ACC112 (cell line): ENCODE data around the gene CSK.

Source experiments
- H2AFZ ChIP-seq: fragments of 200-600 bp; sonication (generic); one replicate; pipeline ENCODE4 v1.6.0; 2017; ENCODE audit warnings: antibody characterized with exemption, low read length; ENCODE audit not compliant: unreplicated experiment
- H3K27ac ChIP-seq: fragments of 200-600 bp; sonication (generic); 2 replicates; pipeline ENCODE4 v1.5.1; 2014; ENCODE audit warnings: low read depth, mild to moderate bottlenecking, antibody characterized with exemption, low read length, moderate library complexity
- H3K27me3 ChIP-seq: fragments of 200-600 bp; sonication (generic); 2 replicates; pipeline ENCODE4 v1.6.1; 2014; ENCODE audit warnings: mild to moderate bottlenecking, antibody characterized with exemption, low read length, moderate library complexity, mixed read lengths; ENCODE audit not compliant: insufficient read depth
- H3K36me3 ChIP-seq: fragments of 200-600 bp; sonication (generic); 2 replicates; pipeline ENCODE4 v1.6.1; 2016; ENCODE audit warnings: mild to moderate bottlenecking, antibody characterized with exemption, low read length, moderate library complexity, mixed read lengths; ENCODE audit not compliant: insufficient read depth
- H3K4me1 ChIP-seq: fragments of 200-600 bp; sonication (generic); one replicate; pipeline ENCODE4 v1.6.1; 2016; ENCODE audit warnings: low read length, mixed read lengths; ENCODE audit not compliant: insufficient read depth, unreplicated experiment, control insufficient read depth
- H3K4me3 ChIP-seq: fragments of 200-600 bp; sonication (generic); 2 replicates; pipeline ENCODE4 v1.5.1; 2014; ENCODE audit warnings: mild to moderate bottlenecking, low read depth, low read length
- H3K79me2 ChIP-seq: fragments of 200-600 bp; sonication (generic); one replicate; pipeline ENCODE4 v1.6.0; 2016; ENCODE audit warnings: low read length; ENCODE audit not compliant: control insufficient read depth, unreplicated experiment, insufficient read depth

Gene CSK

GRCh38 chr15:74829486-74829885, 47.6 kb downstream of the CSK start:
- peaks cover 6% of the 10 kb centered on the region for H3K4me1 ChIP-seq
- peaks cover 44% of the 10 kb centered on the region for H3K27me3 ChIP-seq
- no peak overlapping the region for H3K27ac ChIP-seq
- no peak overlapping the region for H3K4me3 ChIP-seq
- H3K79me2 ChIP-seq = no peaks in the 10 kb centered on the region
- no peak overlapping the region for H2AFZ ChIP-seq
- H3K36me3 ChIP-seq = no peaks in the 10 kb centered on the region

DNA sequence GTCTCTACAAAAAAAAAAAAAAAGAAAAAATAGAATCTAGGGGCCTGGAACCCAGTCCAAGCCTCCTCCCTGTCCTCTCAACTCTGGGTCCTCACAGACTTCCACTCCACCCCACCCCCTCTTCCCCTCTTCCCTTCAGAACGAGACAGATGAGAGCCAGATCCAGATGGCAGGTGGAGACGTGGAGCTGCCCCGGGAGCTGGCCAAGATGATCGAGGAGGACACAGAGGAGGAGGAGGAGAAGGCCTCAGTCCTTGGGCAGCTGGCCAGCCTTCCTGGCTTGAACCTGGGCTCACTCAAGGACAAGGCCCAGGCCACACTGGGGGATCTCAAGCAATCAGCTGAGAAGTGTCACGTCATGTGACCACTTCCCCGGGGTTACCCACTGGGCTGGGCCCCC, 48.1 kb downstream of the CSK start:
- Histone ChIP-seq H3K79me2 (no peaks in the 10 kb centered on the region), H3K4me3 (no peak overlapping the region), H3K27me3 (peaks cover 40% of the 10 kb centered on the region), H3K27ac (no peak overlapping the region), H3K4me1 (peaks cover 6% of the 10 kb centered on the region), H2AFZ (no peak overlapping the region), H3K36me3 (no peaks in the 10 kb centered on the region)

DNA sequence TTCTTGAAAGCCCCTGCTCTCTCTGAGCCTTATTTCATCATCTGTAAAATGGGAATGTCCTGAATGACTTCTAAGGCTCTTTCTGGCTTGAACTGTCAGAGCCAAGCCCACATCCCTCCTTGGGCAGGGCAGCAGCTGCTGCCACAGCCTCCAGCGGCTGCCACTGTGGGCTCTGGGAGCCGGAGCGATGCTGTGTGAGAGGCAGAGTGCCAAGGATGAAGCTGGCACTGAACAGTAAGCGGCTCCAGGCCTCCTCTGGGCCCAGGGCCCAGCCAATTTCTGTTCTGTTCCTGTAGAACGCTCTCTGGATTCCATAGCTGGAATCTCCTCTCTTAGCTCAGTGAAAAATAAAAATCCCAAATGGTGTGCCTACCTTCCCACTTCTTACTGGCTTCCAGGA, 49.0 kb downstream of the CSK start:
- Histone ChIP-seq H3K4me1 (peaks cover 6% of the 10 kb centered on the region), H3K27me3 (peaks cover 31% of the 10 kb centered on the region), H3K4me3 (no peak overlapping the region), H3K79me2 (no peaks in the 10 kb centered on the region), H3K36me3 (no peaks in the 10 kb centered on the region), H3K27ac (no peak overlapping the region), H2AFZ (no peak overlapping the region)

- Histone ChIP-seq H3K4me3 (no peak overlapping the region), H3K27me3 (peaks cover 23% of the 10 kb centered on the region), H3K79me2 (no peaks in the 10 kb centered on the region), H2AFZ (no peak overlapping the region), H3K27ac (no peak overlapping the region), H3K36me3 (no peaks in the 10 kb centered on the region), H3K4me1 (peaks cover 6% of the 10 kb centered on the region)
Observed at GRCh38 chr15:74831813-74832495, 50.1 kb downstream of the CSK start.

- Histone ChIP-seq H3K36me3 (no peaks in the 10 kb centered on the region), H3K4me1 (peaks cover 6% of the 10 kb centered on the region), H3K79me2 (no peaks in the 10 kb centered on the region), H3K27ac (no peak overlapping the region), H3K4me3 (no peak overlapping the region), H2AFZ (no peak overlapping the region), H3K27me3 (peaks cover 14% of the 10 kb centered on the region)
Observed at GRCh38 chr15:74832826-74833225, 50.9 kb downstream of the CSK start.

GRCh38 chr15:74833376-74834107, 51.7 kb downstream of the CSK start:
- Histone ChIP-seq H3K4me3 (no peak overlapping the region), H3K36me3 (no peaks in the 10 kb centered on the region), H3K79me2 (no peaks in the 10 kb centered on the region), H3K4me1 (peaks cover 6% of the 10 kb centered on the region), H2AFZ (no peak overlapping the region), H3K27me3 (0 out of 2 replicates have a peak, but pooled peaks cover 7% of the 10 kb centered on the region), H3K27ac (no peak overlapping the region)

DNA sequence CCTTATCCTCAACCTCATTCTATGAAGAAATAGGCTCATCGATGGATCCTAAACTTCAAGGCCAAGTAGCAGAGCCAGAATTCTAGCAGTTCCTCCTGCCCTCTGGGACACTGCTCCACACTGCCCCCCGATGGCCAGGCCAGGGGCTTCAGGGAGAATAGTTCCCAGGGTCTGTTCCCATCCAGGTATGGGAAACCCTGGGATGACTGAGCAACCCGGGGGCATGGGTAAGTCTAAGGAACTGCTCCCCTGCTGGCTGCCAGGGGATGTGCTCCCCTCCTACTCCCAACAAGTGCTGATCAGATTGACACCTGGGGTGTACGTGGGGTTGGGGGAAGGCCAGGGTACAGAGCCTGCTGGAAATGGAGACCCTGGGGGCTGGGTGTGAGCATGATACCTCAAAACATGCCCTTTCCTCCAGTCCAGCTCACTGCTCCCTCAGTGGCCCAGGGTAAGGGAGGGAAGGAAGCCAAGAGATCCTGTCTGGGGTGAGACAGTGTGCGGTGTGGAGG, 53.5 kb downstream of the CSK start:
- no peak overlapping the region for H3K27ac ChIP-seq
- H3K4me1 ChIP-seq = no peaks in the 10 kb centered on the region
- H3K27me3 ChIP-seq = no peaks in the 10 kb centered on the region
- H3K4me3 ChIP-seq = no peak overlapping the region
- no peaks in the 10 kb centered on the region for H3K36me3 ChIP-seq
- no peak overlapping the region for H2AFZ ChIP-seq
- no peaks in the 10 kb centered on the region for H3K79me2 ChIP-seq

- Histone ChIP-seq H3K4me1 (peaks cover 2% of the 10 kb centered on the region), H3K27me3 (no peaks in the 10 kb centered on the region), H3K4me3 (no peak overlapping the region), H3K79me2 (peaks cover 2% of the 10 kb centered on the region), H3K27ac (no peak overlapping the region), H2AFZ (no peak overlapping the region), H3K36me3 (no peaks in the 10 kb centered on the region)
Observed at GRCh38 chr15:74836846-74837245, 55.0 kb downstream of the CSK start.

- Histone ChIP-seq H3K79me2 (peaks cover 6% of the 10 kb centered on the region), H2AFZ (no peak overlapping the region), H3K36me3 (no peaks in the 10 kb centered on the region), H3K27me3 (no peaks in the 10 kb centered on the region), H3K27ac (no peak overlapping the region), H3K4me1 (peaks cover 6% of the 10 kb centered on the region), H3K4me3 (no peak overlapping the region)
Observed at GRCh38 chr15:74837482-74838136, 55.7 kb downstream of the CSK start.

DNA sequence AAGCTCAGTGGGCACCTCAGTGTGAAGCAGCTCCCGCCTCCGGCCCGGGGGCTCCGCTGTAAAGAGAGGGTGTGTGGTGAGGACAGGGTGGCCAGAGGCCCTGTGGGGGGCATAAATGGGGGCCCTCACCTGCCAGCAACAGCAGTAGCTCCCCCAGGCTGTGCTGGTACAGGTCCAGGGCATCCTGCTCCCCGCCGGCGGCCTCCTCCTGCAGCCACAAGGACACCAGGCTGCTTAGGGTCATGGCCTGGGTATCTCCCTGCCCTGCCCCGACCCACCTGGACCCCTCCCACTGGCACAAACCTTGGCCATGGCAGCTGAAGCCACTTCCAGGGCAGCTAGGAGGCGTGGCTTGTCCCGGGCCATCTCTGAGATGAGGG, 56.2 kb downstream of the CSK start:
- Histone ChIP-seq H3K36me3 (no peaks in the 10 kb centered on the region), H3K4me1 (peaks cover 6% of the 10 kb centered on the region)

More for the DNA sequence above, 56.2 kb downstream of the CSK start:
- H3K79me2 ChIP-seq = peaks cover 6% of the 10 kb centered on the region
- no peak overlapping the region for H2AFZ ChIP-seq
- H3K27ac ChIP-seq = no peak overlapping the region
- no peak overlapping the region for H3K4me3 ChIP-seq
- no peaks in the 10 kb centered on the region for H3K27me3 ChIP-seq
